Ascending aorta (tissue), 2 donors: Measurements from ENCODE around the gene XPNPEP3. TPM values are rescaled to one million over a fixed set of nuclear protein-coding genes. Genes with fewer than 3 reads are reported as not detected.
"Not testable (repeated sequence)": the region's sequence is repeated elsewhere in the genome, so short reads cannot be mapped to it uniquely, and the experiment has no call there.

Source experiments
- DNase-seq, 2 donors: peaks; one replicate each; pipeline ENCODE4 v3.0.0-alpha.2; 2019; ENCODE audit warnings: low spot score in 2 of 2
- H3K27ac ChIP-seq, 2 donors: fragments of 200-600 bp; sonication (generic); one replicate each; pipeline ENCODE4 v1.5.1; 2016 to 2017; ENCODE audit warnings: mild to moderate bottlenecking in 1 of 2
- H3K27me3 ChIP-seq: fragments of 200-600 bp; sonication (generic); one replicate; pipeline ENCODE4 v1.5.1; 2017
- H3K36me3 ChIP-seq, 2 donors: fragments of 200-600 bp; sonication (generic); one replicate each; pipeline ENCODE4 v1.5.1; 2016
- H3K4me1 ChIP-seq, 2 donors: fragments of 200-600 bp; sonication (generic); one replicate each; pipeline ENCODE4 v1.5.1; 2016 to 2017; ENCODE audit warnings: mild to moderate bottlenecking in 1 of 2
- H3K4me3 ChIP-seq, 2 donors: fragments of 200-600 bp; sonication (generic); one replicate each; pipeline ENCODE4 v1.5.1; 2016 to 2017; ENCODE audit warnings: mild to moderate bottlenecking in 1 of 2
- H3K9me3 ChIP-seq, 2 donors: fragments of 200-600 bp; sonication (generic); one replicate each; pipeline ENCODE4 v1.5.1; 2016
- CTCF ChIP-seq, 3 experiments: fragments of 200-600 bp in 2 of 3; fragments of 450-650 bp in 1 of 3; sonication (generic) in 2 of 3; IDR thresholded peaks; one replicate each; pipeline ENCODE4 v1.5.1; 2016 to 2019; ENCODE audit warnings: antibody characterized with exemption in 3 of 3, mild to moderate bottlenecking in 1 of 3, moderate library complexity in 1 of 3
- intact Hi-C: fragments of 100-400 bp; cut with DNase I; formaldehyde crosslinking; loops from one replicate; pipeline ENCODE4 v1.15.1; 2023
- total RNA-seq: library from RNA; depleted of rRNA; stranded (reverse); fragments of >200 nt; gene quantifications from one replicate; pipeline ENCODE4 v1.1.0, GENCODE V29; 2016

Gene XPNPEP3
- total RNA-seq, 1 donor from 2014 or later, result 1.1 TPM

DNA sequence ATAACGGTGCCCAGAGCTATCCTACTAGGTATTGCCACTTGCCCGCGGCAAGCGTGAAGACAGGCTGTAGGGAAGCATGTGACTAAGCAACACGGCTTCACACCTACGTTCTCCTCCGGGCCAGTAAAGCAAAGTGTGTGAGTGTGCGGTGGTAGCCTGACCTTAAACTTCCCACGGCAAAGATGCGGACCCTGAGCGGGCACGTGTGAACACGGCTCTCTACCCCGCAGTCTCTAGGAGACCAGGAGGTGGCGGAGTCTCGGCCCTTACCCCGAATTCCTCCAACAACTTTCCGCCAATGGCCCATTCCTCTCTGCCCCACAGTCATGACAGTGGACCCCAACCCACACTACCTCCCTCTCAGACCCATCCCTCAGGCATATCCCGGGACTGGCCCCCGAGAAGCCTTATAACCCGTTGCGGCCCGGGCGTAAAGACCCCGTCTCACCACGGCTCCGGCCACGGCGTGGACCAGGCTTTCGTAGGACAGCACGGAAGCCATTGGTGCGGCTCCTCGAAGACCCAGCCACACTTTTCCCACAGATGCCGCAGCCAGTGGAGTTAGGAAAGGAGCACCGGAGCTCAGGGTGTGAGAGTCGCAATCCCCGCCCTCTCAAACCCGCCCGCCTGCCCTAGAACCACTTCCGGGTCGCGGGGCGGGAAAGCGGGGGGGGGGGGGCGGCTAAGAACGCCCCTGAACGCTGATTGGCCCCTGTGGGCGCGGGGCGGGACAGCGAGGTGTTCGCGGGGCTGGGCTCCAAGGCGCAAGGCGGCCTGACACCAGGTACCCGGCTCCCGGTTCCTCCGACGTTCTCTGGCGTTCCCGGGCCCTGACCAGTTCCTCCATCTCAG, 38.0 kb upstream of the XPNPEP3 start, which contains the start of gene SLC25A17:
Gene SLC25A17 (minus strand): TSS at position 600 of the 852 bp plus-strand sequence. CDS start 98 bp downstream, at position 502.
- H3K4me3 ChIP-seq, result peak within 1 kb of the TSS; percentile 82 to 90
- peak in 2 of 3 experiments; percentile 23 to 51 for TF ChIP-seq CTCF (IDR thresholded peaks at IDR 0.05)
- H3K9me3 ChIP-seq, result no peaks in the 10 kb centered on the region
- intact Hi-C loops, result loop anchor here (1.0 to 10.0 kb wide), 5 partner anchors 38 to 1664 kb away; partner anchors contain the start of genes CBX7, MRTFA, RPS19BP1 and XPNPEP3
- no peaks in the 10 kb centered on the region for H3K27me3 ChIP-seq
- H3K4me1 ChIP-seq, result peaks cover 0 to 13% of the 10 kb centered on the region in 2 donors
- peak within 1 kb of the TSS; percentile 74 to 78 for H3K27ac ChIP-seq
- DNase-seq, result peak; percentile 32 to 92
- peaks cover 4 to 6% of the 10 kb centered on the region in 2 donors for H3K36me3 ChIP-seq

- Histone ChIP-seq H3K4me3 (peak overlapping the region; percentile 82 to 90), H3K4me1 (peaks cover 0 to 13% of the 10 kb centered on the region in 2 donors), H3K27me3 (no peaks in the 10 kb centered on the region), H3K36me3 (peaks cover 6 to 10% of the 10 kb centered on the region in 2 donors), H3K9me3 (no peaks in the 10 kb centered on the region), H3K27ac (peak overlapping the region; percentile 74 to 78)
- no peak for TF ChIP-seq CTCF (IDR thresholded peaks at IDR 0.05)
- no peak for DNase-seq
- intact Hi-C loops, result loop anchor here (1.0 to 10.0 kb wide), 5 partner anchors 38 to 1665 kb away; partner anchors contain the start of genes CBX7, MRTFA, RPS19BP1 and XPNPEP3
Observed at GRCh38 chr22:40819599-40820140, 37.3 kb upstream of the XPNPEP3 start.

- no peak for TF ChIP-seq CTCF (IDR thresholded peaks at IDR 0.05)
Observed at GRCh38 chr22:40823426-40823825, 33.5 kb upstream of the XPNPEP3 start.

GRCh38 chr22:40826292-40826691, 30.7 kb upstream of the XPNPEP3 start:
- H3K4me1 ChIP-seq, intact Hi-C loops, H3K27me3 ChIP-seq, H3K4me3 ChIP-seq, DNase-seq, H3K9me3 ChIP-seq, H3K27ac ChIP-seq: not testable (repeated sequence)
- peaks cover 38 to 69% of the 10 kb centered on the region in 2 donors for H3K36me3 ChIP-seq

More at GRCh38 chr22:40823426-40823825, 33.5 kb upstream of the XPNPEP3 start:
- peaks cover 22 to 40% of the 10 kb centered on the region in 2 donors for H3K36me3 ChIP-seq
- no peak for DNase-seq
- H3K4me1 ChIP-seq, result peaks cover 0 to under 1% of the 10 kb centered on the region in 2 donors
- no peaks in the 10 kb centered on the region for H3K9me3 ChIP-seq
- no peak overlapping the region for H3K27ac ChIP-seq
- intact Hi-C loops, result no loop called here
- H3K4me3 ChIP-seq, result no peak overlapping the region
- H3K27me3 ChIP-seq, result no peaks in the 10 kb centered on the region

DNA sequence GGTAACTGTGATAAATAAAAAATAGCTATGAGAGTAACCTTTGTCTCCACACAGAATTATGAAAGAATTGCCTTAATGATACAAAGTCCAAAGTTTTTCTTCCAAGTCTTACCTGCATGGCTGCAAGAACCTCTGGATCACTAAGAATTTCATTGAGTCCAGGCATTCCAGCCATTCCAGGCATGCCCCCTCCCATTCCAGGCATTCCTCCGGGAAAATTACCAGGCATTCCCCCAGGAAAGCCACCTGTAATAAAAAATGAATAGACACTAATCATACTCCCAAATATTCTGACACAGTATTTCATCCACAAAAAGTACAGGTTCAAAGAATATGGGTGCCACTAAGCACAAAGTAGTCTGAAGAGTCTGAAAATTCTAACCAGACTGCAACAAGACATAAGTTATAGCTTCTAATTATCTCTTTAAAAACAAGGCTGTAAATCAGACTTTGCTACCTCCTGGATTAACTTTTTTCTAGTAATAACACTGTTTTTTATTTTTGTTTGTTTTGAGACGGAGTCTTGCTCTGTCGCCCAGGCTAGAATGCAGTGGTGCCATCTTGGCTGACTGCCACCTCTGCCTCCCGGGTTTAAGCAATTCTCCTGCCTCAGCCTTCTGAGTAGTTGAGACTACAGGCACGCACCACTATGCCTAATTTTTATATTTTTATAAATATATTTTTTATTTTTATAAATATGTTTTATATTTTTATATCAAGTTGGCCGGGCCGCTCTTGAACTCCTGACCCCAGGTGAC, 29.8 kb upstream of the XPNPEP3 start:
- no peak for DNase-seq
- Histone ChIP-seq H3K36me3 (peaks cover 47 to 77% of the 10 kb centered on the region in 2 donors), H3K27ac (no peak overlapping the region), H3K9me3 (no peaks in the 10 kb centered on the region), H3K4me3 (no peak overlapping the region), H3K27me3 (no peaks in the 10 kb centered on the region), H3K4me1 (no peaks in the 10 kb centered on the region)
- TF ChIP-seq CTCF (IDR thresholded peaks at IDR 0.05), result no peak
- intact Hi-C loops, result no loop called here
